OCI-LY3 (cell line): ENCODE results near the gene CNR1.

Experiments used
- H2AFZ ChIP-seq: fragments of 200-600, 300-600 bp; shearing (Covaris generic); 2 replicates; pipeline ENCODE4 v1.6.0; 2014; ENCODE audit warnings: antibody characterized with exemption, low read depth, low read length
- H3K27ac ChIP-seq: fragments of 200-600, 300-600 bp; sonication (generic); 2 replicates; pipeline ENCODE4 v1.5.1; 2014; ENCODE audit warnings: mild to moderate bottlenecking, low read length, moderate library complexity, mixed read lengths
- H3K27me3 ChIP-seq: fragments of 200-600, 300-600 bp; sonication (generic); 2 replicates; pipeline ENCODE4 v1.6.1; 2014; ENCODE audit warnings: low read depth, low read length, mixed read lengths
- H3K36me3 ChIP-seq: fragments of 200-600, 300-600 bp; sonication (generic); replicated peaks from 2 replicates; pipeline ENCODE3; 2014; ENCODE audit warnings: low read depth, low read length, mixed read lengths
- H3K4me1 ChIP-seq: fragments of 300-600, 200-600 bp; sonication (generic); 2 replicates; pipeline ENCODE4 v1.6.1; 2014; ENCODE audit warnings: low read length, mixed read lengths
- H3K4me2 ChIP-seq: fragments of 200-600, 300-600 bp; sonication (generic); 2 replicates; pipeline ENCODE4 v1.6.1; 2014; ENCODE audit warnings: low read length, mixed read lengths
- H3K4me3 ChIP-seq: fragments of 300-600, 200-600 bp; sonication (generic); 2 replicates; pipeline ENCODE4 v1.5.1; 2014; ENCODE audit warnings: antibody characterized with exemption, mild to moderate bottlenecking, low read length, moderate library complexity
- H3K79me2 ChIP-seq: fragments of 300-600, 200-600 bp; shearing (Covaris generic); 2 replicates; pipeline ENCODE4 v1.6.1; 2014; ENCODE audit warnings: mild to moderate bottlenecking, low read length, mixed read lengths
- H3K9ac ChIP-seq: fragments of 300-600, 200-600 bp; shearing (Covaris generic); 2 replicates; pipeline ENCODE4 v1.6.0; 2014; ENCODE audit warnings: mild to moderate bottlenecking, low read length, moderate library complexity
- H3K9me3 ChIP-seq: fragments of 200-600, 300-600 bp; shearing (Covaris generic); 2 replicates; pipeline ENCODE4 v1.6.1; 2014; ENCODE audit warnings: low read length, mixed read lengths; ENCODE audit not compliant: insufficient read depth
- H4K20me1 ChIP-seq: fragments of 200-600, 300-600 bp; sonication (generic); 2 replicates; pipeline ENCODE4 v1.6.1; 2016; ENCODE audit warnings: low read length, mixed read lengths; ENCODE audit not compliant: insufficient read depth
- EZH2phosphoT487 ChIP-seq: fragments of 200-600 bp; shearing (Covaris generic); IDR thresholded peaks from 2 replicates; pipeline ENCODE4 v1.6.1; 2018; ENCODE audit warnings: antibody characterized with exemption, mixed run types, low read depth
- TF ChIP-seq, protein P1 (sequence below): fragments of 200-600, 300-600 bp; sonication (generic); IDR thresholded peaks from 2 replicates; pipeline ENCODE4 v1.5.1; 2014; ENCODE audit warnings: antibody characterized with exemption, low read length, low read depth

CNR1 gene

DNA sequence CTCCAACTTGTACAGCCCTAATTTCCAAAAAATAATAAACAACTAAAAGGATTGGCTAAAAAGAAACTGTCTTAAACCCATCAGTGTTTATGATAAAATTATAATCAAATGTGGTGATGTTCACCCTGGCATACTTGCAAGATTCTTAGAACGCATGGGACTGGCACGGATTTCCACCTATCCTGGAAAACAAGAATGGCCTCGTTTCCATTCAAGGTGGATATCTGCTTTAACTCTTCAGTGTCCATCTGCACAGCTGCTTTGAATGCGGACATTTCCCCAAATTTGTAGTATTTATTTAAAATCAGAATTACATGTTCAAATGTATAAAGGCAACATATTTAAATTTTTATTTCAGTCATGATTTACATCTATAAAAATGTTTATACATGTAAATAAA lies 4.2 kb downstream of the CNR1 start:
- Histone ChIP-seq H3K4me2 (no peak overlapping the region), H3K79me2 (no peaks in the 10 kb centered on the region), H3K9me3 (no peaks in the 10 kb centered on the region)

DNA sequence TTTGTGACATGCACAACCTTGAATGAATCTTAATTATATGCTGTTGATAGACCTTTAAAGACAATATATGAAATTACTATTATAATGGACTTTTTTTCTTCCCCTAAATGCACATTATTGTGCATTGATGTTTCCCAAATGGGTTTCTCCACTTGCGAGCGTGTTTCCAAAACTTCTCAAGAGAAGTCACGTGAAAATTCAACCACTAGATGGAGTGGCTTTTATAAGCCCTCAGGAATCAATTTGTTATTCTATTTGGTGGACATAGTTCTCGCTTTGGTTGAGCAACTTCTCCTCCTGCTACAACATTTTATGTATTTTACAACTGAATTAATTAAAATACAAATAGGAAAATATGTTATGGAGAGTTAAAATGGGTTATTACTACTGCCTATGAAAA lies 9.0 kb downstream of the CNR1 start:
- no peaks in the 10 kb centered on the region for H3K4me1 ChIP-seq
- H3K27ac ChIP-seq = no peak overlapping the region
- no peaks in the 10 kb centered on the region for H3K9me3 ChIP-seq
- H4K20me1 ChIP-seq = no peaks in the 10 kb centered on the region
- no peak overlapping the region for H2AFZ ChIP-seq
- no peaks in the 10 kb centered on the region for H3K27me3 ChIP-seq
- no peaks in the 10 kb centered on the region for H3K79me2 ChIP-seq
- TF ChIP-seq EZH2phosphoT487 = no peak
- TF ChIP-seq, protein P1, sequence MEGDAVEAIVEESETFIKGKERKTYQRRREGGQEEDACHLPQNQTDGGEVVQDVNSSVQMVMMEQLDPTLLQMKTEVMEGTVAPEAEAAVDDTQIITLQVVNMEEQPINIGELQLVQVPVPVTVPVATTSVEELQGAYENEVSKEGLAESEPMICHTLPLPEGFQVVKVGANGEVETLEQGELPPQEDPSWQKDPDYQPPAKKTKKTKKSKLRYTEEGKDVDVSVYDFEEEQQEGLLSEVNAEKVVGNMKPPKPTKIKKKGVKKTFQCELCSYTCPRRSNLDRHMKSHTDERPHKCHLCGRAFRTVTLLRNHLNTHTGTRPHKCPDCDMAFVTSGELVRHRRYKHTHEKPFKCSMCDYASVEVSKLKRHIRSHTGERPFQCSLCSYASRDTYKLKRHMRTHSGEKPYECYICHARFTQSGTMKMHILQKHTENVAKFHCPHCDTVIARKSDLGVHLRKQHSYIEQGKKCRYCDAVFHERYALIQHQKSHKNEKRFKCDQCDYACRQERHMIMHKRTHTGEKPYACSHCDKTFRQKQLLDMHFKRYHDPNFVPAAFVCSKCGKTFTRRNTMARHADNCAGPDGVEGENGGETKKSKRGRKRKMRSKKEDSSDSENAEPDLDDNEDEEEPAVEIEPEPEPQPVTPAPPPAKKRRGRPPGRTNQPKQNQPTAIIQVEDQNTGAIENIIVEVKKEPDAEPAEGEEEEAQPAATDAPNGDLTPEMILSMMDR = no peak
- H3K4me3 ChIP-seq = no peak overlapping the region
- H3K36me3 ChIP-seq = no peaks in the 10 kb centered on the region
- H3K4me2 ChIP-seq = no peak overlapping the region
- no peak overlapping the region for H3K9ac ChIP-seq

More for the DNA sequence above, 4.2 kb downstream of the CNR1 start:
- Histone ChIP-seq H2AFZ (no peak overlapping the region), H3K27me3 (peaks cover 6% of the 10 kb centered on the region; the same call in 1 of the 2 replicates), H3K9ac (no peak overlapping the region), H3K36me3 (no peaks in the 10 kb centered on the region), H3K4me1 (peaks cover 7% of the 10 kb centered on the region; the same call in 1 of the 2 replicates), H3K27ac (no peak overlapping the region), H3K4me3 (no peak overlapping the region), H4K20me1 (no peaks in the 10 kb centered on the region)
- TF ChIP-seq, protein P1 = no peak
- no peak for TF ChIP-seq EZH2phosphoT487

DNA sequence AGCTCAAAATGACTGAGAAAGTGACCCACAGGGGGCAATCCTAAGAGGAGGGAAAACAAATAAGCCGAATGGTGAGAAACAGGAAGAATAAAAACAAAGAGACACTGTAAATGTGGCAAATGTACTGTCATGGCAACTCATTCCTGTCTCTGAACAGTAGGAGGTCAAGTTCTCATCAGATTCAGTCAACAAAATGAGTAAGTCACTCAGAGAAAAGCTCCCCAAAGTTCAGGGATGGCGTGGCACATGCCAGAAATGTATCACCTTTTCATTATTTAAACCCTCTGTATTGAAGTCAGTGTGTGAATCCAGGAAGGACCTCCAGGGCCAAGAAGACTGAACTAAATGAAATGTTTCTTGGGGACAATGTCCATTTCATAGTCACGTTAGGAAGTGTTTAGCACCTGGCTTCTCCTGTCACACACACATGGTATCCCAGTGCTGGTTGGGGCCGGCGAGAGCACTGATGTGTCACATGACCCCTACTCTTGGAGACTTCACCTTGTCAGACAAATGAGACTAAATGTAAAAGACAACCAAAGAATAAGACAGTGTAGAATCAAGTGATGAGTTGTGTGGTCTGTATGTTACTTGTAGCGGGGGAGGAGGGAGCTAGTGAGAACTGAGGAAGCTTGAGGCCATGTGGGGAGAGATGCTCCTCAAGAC lies 20.7 kb downstream of the CNR1 start:
- Histone ChIP-seq H3K9me3 (peaks cover 8% of the 10 kb centered on the region; the same call in 1 of the 2 replicates), H3K4me2 (no peak overlapping the region)

DNA sequence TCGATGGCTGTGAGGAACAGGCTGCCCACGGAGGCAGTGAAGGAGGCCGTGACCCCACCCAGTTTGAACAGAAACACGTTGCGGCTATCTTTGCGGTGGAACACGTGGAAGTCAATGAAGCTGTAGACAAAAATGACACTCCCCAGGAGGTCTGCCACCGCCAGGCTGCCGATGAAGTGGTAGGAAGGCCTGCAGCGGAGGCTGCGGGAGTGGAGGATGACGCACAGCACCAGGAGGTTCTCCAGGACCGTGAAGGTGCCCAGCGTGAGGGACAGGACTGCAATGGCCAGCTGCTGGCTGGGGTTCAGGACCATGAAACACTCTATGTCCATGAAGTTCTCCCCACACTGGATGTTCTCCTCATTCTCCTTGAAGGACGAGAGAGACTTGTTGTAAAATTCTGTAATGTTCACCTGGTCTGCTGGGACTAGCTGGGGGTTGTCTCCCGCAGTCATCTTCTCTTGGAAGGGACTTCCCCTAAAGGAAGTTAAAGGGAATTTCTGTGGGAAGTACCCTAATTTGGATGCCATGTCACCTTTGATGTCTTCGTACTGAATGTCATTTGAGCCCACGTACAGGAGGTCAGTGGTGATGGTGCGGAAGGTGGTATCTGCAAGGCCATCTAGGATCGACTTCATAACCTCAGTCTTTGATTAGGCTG lies 21.4 kb downstream of the CNR1 start:
- Histone ChIP-seq H3K36me3 (no peaks in the 10 kb centered on the region), H3K4me2 (no peak overlapping the region), H3K27ac (no peak overlapping the region), H2AFZ (no peak overlapping the region), H3K27me3 (no peaks in the 10 kb centered on the region), H3K9me3 (peaks cover 8% of the 10 kb centered on the region; the same call in 1 of the 2 replicates), H3K4me3 (no peak overlapping the region), H4K20me1 (no peaks in the 10 kb centered on the region), H3K79me2 (no peaks in the 10 kb centered on the region), H3K4me1 (peaks cover 49% of the 10 kb centered on the region), H3K9ac (no peak overlapping the region)
- TF ChIP-seq, protein P1 = no peak
- no peak for TF ChIP-seq EZH2phosphoT487

More for the DNA sequence above, 20.7 kb downstream of the CNR1 start:
- peaks cover 42% of the 10 kb centered on the region for H3K4me1 ChIP-seq
- H4K20me1 ChIP-seq = no peaks in the 10 kb centered on the region
- H2AFZ ChIP-seq = no peak overlapping the region
- H3K27me3 ChIP-seq = no peaks in the 10 kb centered on the region
- H3K36me3 ChIP-seq = no peaks in the 10 kb centered on the region
- no peak overlapping the region for H3K27ac ChIP-seq
- H3K9ac ChIP-seq = no peak overlapping the region
- TF ChIP-seq, protein P1 = no peak
- TF ChIP-seq EZH2phosphoT487 = no peak
- H3K79me2 ChIP-seq = no peaks in the 10 kb centered on the region
- H3K4me3 ChIP-seq = no peak overlapping the region
